Inflammatory macrophage (primary cell): ENCODE results near the gene SORCS2.

ENCODE experiments used
- DNase-seq, 2 donors: peaks; one replicate each; pipeline ENCODE4 v3.0.0-alpha.2; 2020 to 2022

The SORCS2 gene

GRCh38 chr4:7678318-7678852, 486.0 kb downstream of the SORCS2 start:
- DNase-seq: no peak

- no peak for DNase-seq
Observed at GRCh38 chr4:7679406-7680040, 487.2 kb downstream of the SORCS2 start.

DNA sequence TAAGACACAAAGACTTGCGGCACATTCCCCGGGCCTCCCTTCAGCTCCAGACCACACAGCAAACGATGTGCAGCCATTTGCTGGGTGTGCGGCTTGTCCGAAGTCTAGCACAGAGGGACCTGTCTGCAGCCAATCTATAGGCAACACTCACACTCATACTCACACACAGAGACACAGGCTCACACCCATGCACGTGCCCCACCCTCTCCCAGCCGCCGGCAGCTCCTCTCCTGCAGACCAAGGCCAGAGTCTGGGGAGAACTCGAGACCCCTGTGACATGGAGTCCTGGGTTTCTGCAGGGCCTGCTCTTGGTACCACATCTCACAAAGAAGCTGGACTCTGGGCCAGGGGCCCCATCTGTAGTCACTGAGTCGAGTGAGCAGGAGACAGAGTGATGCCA, 487.8 kb downstream of the SORCS2 start:
- DNase-seq: no peak

DNA sequence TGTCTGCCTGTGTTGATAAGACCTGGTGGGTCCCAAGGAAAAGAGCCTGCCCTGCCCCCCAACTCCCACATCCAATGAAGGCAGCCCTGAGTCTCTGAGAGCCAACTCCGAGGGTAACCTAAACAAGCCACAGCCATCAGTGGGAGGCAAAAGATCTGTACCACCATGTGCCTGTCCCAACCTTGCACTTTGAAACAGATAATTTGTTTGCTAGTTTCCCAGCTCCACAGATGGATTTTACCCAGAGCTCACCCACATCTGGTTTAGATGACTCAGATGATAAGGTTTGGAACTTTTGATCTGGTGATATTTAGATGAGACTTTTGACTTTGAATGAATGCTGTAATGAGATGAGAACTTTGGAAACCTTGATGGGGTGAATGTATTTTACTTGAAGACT, 488.4 kb downstream of the SORCS2 start:
- DNase-seq: no peak

- DNase-seq: no peak
Observed at GRCh38 chr4:7683126-7683703, 490.9 kb downstream of the SORCS2 start.

DNA sequence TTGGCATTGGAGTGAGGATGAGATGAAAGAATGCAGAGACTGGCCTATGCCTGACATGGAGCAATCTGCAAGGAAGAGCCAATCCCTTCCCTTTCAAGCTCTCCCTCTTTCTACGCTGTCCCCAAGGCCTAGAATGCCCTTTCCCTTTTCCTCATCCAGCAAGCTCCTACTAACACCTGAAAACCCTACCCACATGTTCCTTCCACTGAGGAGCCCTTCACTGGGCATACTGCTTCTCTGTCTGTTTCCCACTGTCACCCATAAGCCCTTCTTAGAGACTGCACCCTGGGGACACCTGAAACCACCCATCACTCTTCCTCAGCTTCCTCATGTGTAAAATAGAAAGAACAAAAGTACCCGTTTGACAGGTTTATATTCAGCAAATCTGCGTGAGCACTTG, 492.0 kb downstream of the SORCS2 start:
- no peak for DNase-seq

- DNase-seq: no peak
Observed at GRCh38 chr4:7686070-7686870, 493.9 kb downstream of the SORCS2 start.

DNA sequence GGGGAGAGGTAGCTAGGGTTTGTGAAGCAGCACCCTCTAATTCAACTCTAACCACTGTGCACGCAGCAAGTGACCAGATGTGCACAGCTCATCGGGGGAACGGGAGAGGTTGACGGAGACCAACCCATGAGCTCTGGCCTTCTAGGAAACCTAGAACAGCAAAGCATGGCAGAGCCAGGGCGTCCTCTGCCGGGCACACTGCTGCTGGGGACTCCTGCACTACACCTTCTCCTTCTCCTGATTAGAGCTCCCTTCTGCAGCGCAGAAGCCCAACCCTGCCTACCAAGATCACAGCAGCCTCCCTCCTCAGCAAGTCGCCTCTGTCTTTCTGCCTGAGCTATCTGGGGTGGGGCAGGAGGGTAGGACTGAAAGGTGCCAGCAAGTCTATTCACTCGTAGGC, 494.7 kb downstream of the SORCS2 start:
- DNase-seq: no peak

GRCh38 chr4:7687796-7688195, 495.5 kb downstream of the SORCS2 start:
- DNase-seq: no peak

- DNase-seq: no peak
Observed at GRCh38 chr4:7689773-7690693, 497.7 kb downstream of the SORCS2 start.

- DNase-seq: no peak
Observed at GRCh38 chr4:7691061-7691460, 498.7 kb downstream of the SORCS2 start.

DNA sequence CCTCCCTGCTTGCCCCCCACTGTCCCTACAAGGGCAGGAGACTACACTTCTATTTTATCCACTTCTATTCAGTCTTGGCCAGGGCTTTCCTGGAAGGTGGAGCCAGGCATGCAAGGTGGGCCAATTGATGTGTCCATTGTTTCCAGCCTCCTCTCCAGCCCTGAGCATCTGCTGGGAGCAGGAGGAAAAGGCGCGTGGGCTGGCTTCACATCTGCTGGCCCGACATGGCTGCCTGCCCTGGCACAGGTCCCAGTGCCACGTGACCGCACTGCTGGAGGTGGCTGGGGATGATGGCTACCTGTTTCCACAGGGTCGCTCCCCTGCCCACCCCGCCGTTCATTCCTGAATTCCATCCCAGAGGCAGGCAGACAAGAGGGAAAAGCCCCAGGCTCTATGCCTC, 499.6 kb downstream of the SORCS2 start:
- DNase-seq: no peak

DNA sequence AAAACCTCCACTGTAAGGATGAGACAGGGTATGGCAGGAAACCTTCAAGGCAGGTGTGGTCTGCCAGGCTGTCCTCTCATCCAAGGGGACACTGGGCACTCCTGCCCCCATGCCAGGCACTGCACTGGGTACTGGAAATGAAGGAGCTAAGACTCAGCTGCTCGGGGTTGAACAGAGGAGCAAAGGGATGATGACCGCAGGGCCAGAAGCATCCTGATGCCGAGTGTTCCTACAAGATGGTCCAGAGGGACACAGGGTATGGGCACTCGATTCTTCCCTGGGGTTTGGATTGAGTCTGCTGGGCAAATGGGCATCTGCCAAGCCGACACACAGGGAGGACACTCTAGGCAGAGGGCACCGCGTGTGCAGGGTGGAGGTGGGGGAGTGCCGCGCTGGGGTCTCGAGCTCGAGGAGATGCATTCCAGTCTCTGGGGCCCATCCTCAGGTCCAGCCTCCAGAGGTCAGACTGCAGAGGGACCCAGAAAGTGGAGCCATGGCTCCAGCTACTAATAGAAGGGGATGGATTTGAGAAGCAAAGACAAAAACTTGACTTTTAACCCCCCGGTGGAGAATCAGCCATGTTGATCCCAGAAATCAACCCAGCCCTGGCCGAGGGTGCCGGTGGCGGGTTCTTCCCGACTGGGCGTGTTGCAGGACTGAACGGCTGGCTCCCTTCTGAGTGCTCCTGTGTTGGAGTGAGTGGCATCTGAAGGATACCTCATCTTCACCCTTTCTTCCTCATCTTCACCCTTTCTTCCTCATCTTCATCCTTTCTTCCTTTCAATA, 500.3 kb downstream of the SORCS2 start:
- DNase-seq: no peak

- no peak for DNase-seq
Observed at GRCh38 chr4:7693237-7693608, 500.9 kb downstream of the SORCS2 start.

DNA sequence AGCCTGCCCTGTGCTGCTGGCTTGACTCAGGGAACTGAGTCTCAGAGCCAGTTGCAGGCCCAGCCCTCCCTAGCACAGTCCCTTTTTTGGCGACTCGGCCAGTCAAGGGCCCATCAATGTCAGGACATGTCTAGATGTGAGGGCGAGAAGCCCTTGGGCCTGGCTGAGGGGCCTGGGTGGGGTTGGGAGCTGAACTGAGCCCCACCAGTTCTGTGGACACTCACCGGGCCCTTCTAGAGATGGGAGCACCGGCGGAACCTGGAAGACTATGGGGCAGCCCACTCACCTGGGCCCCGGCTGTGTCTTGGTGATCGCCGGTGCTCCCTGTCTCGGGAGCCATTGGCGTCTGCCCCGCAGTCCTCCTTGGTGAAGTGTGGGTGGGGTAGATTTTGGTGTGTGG, 501.4 kb downstream of the SORCS2 start:
- no peak for DNase-seq

- DNase-seq: no peak
Observed at GRCh38 chr4:7694324-7694723, 502.0 kb downstream of the SORCS2 start.

- no peak for DNase-seq
Observed at GRCh38 chr4:7697343-7697742, 505.0 kb downstream of the SORCS2 start.

DNA sequence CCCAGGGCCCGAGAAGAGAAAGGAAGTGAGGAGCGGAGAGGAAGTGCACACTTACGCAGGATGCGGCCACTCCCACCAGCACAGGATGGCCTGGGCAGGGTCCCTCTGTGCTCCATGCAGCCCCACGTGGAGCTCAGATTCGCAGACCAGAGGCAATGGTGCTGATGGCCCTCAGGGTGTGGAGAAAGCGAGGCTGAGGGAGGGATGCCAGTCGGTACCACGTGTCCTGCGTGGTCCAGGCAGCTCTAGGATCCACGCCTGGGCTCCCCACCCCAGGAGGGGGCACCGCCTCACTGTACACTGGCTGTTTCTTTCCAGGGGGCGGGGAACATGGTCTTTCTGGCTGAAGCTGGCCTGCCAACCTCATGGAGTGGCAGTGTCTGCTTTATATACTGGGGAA, 505.5 kb downstream of the SORCS2 start:
- DNase-seq: no peak

GRCh38 chr4:7698584-7698983, 506.2 kb downstream of the SORCS2 start:
- no peak for DNase-seq

GRCh38 chr4:7699031-7699430, 506.7 kb downstream of the SORCS2 start:
- no peak for DNase-seq

- DNase-seq: no peak
Observed at GRCh38 chr4:7699825-7700224, 507.5 kb downstream of the SORCS2 start.

GRCh38 chr4:7700665-7701064, 508.3 kb downstream of the SORCS2 start:
- no peak for DNase-seq
